Measurements from ENCODE around the gene CENPN.

CENPN gene

GRCh38 chr16:81026429-81026828, 19.4 kb downstream of the CENPN start:
- TF ChIP-seq CTCF (IDR thresholded peaks at IDR 0.05): no peak
- H3K27me3 ChIP-seq: no peaks in the 10 kb centered on the region
- intact Hi-C loops (cut with DNase I; ENCODE audit: low total_unique reads): no loop called here
- no peaks in the 10 kb centered on the region for H3K36me3 ChIP-seq
- H3K9me3 ChIP-seq: no peaks in the 10 kb centered on the region
- DNase-seq: no peak
- no peak overlapping the region for H3K27ac ChIP-seq
- no peaks in the 10 kb centered on the region for H3K4me1 ChIP-seq
- no peak overlapping the region for H3K4me3 ChIP-seq

GRCh38 chr16:81029930-81030604, 23.1 kb downstream of the CENPN start:
- no peaks in the 10 kb centered on the region for H3K36me3 ChIP-seq
- no peaks in the 10 kb centered on the region for H3K27me3 ChIP-seq
- H3K4me1 ChIP-seq: no peaks in the 10 kb centered on the region
- intact Hi-C loops (cut with DNase I; ENCODE audit: low total_unique reads): loop anchor here (10.0 kb wide), 1 partner anchor 55 kb away; no protein-coding TSS in a partner anchor
- no peak for TF ChIP-seq CTCF (IDR thresholded peaks at IDR 0.05)
- no peaks in the 10 kb centered on the region for H3K9me3 ChIP-seq
- H3K4me3 ChIP-seq: no peak overlapping the region
- no peak overlapping the region for H3K27ac ChIP-seq
- DNase-seq: no peak

- Histone ChIP-seq H3K4me1 (peaks cover 0 to 34% (median 15%) of the 10 kb centered on the region in 4 donors), H3K27me3 (no peaks in the 10 kb centered on the region), H3K9me3 (no peaks in the 10 kb centered on the region), H3K27ac (peak within 1 kb of the TSS; percentile 62 to 75), H3K4me3 (peak within 1 kb of the TSS; percentile 70 to 84), H3K36me3 (peaks cover 0 to 9% (median 0%) of the 10 kb centered on the region in 3 donors)
- TF ChIP-seq CTCF (IDR thresholded peaks at IDR 0.05): peak; percentile 92 to 98
- intact Hi-C loops (cut with DNase I; ENCODE audit: low total_unique reads): loop anchor here (10.0 kb wide), 1 partner anchor 49 kb away; no protein-coding TSS in a partner anchor
- DNase-seq: peak; percentile 80 to 89
Measured at GRCh38 chr16:81035398-81035974, 28.5 kb downstream of the CENPN start, which contains the start of gene ATMIN. Gene ATMIN (plus strand): TSS chr16:81035842. CDS start chr16:81035871, 29 bp downstream.

GRCh38 chr16:81035975-81036750, 29.1 kb downstream of the CENPN start:
- H3K4me1 ChIP-seq: peaks cover 0 to 34% (median 15%) of the 10 kb centered on the region in 4 donors
- intact Hi-C loops (cut with DNase I; ENCODE audit: low total_unique reads): loop anchor here (10.0 kb wide), 1 partner anchor 49 kb away; no protein-coding TSS in a partner anchor
- peak; percentile 23 to 66 for DNase-seq

More at GRCh38 chr16:81035975-81036750, 29.1 kb downstream of the CENPN start:
- peak overlapping the region; percentile 70 to 84 for H3K4me3 ChIP-seq
- no peak for TF ChIP-seq CTCF (IDR thresholded peaks at IDR 0.05)
- no peaks in the 10 kb centered on the region for H3K9me3 ChIP-seq
- H3K27me3 ChIP-seq: no peaks in the 10 kb centered on the region
- H3K36me3 ChIP-seq: peaks cover under 1 to 14% (median 2%) of the 10 kb centered on the region in 3 donors
- peak overlapping the region; percentile 62 to 75 for H3K27ac ChIP-seq

Data from tibial artery (tissue), 4 donors.